Islet of Langerhans (tissue), 1 donor: ENCODE results near the gene ASRGL1.

Source experiments
- FAIRE-seq: peaks from one replicate; lab custom pipeline; 2011; peaks lifted over from hg19 to GRCh38; lab: Jason Lieb, UNC

The ASRGL1 gene

DNA sequence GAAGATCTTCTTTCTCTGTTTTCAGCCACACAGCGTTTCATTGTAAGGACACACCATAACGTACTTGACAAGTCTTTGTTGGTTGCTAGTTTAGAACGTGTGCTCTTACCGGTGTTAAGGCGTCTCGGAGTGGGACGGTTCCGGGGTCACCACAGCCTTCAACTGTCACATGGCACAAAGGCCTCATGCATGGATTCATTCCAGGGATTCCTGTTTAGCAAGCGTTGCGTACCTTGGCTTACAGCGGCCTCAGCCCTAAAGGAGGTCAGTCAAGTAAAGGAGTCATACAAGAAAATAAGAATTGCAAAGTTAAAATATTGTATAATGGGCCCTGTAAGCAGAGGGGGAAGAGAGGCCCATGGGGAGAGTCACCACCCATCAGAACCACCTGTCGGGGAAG is 79.3 kb downstream of the ASRGL1 start:
- FAIRE-seq = no peak

DNA sequence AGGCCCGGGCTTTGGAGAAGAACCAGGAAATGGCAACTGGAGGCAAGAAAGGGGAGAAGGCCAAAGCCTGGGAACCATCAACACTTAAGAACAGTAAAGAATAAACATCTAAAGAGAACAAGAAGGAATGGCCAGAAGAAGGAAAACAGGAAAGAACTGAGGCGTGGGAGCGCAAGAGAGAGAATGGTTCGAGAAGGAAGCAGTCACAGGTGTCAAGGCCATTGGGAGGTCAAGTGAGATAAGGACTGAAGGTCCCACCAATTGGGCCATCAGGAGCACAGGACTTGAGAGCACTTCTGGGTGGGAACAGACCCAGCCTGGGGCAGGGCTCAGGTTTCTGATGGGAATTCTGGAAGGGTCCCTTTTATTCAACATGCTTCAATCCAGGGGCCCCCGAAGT is 80.9 kb downstream of the ASRGL1 start:
- FAIRE-seq = no peak

DNA sequence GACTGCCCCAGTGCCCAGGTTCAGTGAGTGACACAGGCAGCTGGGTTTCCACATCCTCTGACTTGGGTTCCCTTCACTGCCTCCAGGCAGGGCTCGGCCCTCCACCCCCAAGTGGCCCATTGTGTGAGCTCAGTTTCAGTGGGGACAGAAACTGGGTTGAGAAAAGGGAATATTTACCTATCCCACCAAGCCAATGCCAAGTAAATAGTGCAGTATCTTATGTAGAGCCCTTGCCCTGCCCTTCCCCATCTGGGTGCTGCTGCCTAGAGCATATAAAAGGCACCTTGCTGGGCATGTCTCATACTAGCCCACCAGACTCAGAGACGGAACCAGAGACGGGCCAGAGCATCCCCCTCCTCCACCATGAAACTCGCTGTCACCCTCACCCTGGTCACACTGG is 81.5 kb downstream of the ASRGL1 start, which contains the start of gene SCGB1A1:
Gene SCGB1A1, plus strand, starts transcription at position 301 of the 400 bp plus-strand sequence. Its CDS starts 63 bp downstream, at position 364.
- FAIRE-seq = no peak

DNA sequence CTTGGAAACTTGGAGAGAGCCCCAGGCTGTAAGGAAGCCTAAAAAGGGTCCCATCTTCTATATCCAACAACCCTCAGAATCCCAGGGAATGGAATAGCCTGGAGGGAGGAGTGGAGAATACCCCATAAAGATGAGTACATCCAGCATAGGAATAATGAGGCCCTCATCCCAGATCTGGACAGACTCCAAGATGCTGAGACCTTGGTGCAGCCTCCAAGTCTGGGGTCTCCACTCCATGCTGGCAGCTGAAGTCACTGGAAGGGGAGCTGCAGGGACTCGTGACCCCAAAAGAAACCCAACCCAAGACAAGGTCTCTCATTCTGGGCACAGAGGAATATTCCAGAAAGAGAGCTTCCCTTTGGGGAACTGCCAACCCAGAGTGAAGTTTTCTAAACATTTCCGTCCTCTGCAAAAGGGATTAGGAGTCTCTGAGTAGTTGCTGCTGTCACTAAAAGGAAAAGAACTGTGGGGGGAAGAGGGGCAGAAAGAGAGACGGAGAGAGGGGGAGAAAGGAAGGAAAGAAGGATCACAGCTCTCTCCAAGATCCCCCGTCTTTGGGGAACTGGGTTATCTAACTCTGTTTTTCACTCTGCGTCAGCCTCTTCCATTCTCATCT is 82.2 kb downstream of the ASRGL1 start:
- no peak for FAIRE-seq

GRCh38 chr11:62419943-62420342 is 82.7 kb downstream of the ASRGL1 start:
- FAIRE-seq = no peak

- FAIRE-seq = no peak
These were observed 83.6 kb downstream of the ASRGL1 start for GRCh38 chr11:62420882-62421281.

DNA sequence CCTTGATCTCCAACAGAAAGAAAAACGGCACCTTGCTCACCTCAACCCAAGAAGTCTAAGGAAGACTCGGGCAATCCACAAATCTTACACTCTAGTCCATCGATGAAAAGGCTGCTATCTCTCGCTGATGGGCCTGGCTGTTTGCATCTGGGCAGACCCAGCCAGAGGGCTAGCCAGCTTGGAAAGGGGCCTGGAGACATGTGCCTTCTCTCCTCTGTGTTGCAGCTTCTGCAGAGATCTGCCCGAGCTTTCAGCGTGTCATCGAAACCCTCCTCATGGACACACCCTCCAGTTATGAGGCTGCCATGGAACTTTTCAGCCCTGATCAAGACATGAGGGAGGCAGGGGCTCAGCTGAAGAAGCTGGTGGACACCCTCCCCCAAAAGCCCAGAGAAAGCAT is 84.7 kb downstream of the ASRGL1 start:
- FAIRE-seq = no peak

DNA sequence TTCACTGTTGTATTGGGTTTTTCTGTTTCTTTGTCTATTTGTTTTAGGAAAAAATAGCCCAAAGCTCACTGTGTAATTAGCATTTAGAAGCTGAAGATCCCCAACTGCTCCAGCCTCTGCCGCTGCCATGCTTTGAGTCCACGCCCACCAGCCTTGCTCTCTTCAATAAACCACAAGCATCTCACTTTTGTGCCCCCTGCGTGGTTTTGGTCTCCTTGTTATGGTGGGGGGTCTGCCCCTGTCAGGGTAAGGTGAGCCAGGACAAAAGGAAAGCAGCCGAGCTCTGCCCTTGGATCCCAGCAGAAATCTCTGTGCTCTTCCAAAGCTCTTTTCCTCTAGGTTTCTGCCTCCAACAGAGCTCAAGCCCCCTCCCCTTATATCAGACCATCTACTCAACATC is 85.8 kb downstream of the ASRGL1 start:
- FAIRE-seq = no peak

DNA sequence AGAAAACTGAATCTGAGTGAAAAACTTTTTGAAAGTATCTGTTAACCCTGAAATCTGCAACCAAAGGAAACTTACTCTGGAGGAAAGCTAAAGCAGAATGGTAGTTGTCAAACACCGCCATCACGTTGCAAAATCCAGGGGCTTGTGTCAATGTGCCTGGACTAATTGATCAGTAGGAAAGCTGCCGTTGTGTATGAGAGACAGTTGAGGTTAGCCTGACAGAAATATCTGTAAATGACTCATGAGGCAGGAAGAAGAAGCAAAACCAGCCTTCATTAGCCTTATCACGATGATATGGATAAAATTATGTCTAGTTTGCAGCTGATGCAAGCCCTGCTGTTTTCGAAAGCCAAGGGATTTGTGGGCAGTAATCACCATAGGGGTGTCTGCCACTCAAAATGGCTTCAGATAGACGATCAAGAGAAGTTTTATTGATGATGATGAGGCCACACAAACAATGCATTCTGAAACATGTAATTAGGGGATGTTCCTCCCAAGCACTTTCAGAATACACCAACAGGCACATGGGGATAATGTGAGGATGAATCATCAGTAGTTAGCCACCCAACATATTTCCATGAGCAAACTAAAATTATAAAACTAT is 90.5 kb downstream of the ASRGL1 start:
- FAIRE-seq = no peak

- no peak for FAIRE-seq
These were observed 91.8 kb downstream of the ASRGL1 start for GRCh38 chr11:62428871-62429560.

GRCh38 chr11:62430425-62430824 is 93.2 kb downstream of the ASRGL1 start:
- no peak for FAIRE-seq

DNA sequence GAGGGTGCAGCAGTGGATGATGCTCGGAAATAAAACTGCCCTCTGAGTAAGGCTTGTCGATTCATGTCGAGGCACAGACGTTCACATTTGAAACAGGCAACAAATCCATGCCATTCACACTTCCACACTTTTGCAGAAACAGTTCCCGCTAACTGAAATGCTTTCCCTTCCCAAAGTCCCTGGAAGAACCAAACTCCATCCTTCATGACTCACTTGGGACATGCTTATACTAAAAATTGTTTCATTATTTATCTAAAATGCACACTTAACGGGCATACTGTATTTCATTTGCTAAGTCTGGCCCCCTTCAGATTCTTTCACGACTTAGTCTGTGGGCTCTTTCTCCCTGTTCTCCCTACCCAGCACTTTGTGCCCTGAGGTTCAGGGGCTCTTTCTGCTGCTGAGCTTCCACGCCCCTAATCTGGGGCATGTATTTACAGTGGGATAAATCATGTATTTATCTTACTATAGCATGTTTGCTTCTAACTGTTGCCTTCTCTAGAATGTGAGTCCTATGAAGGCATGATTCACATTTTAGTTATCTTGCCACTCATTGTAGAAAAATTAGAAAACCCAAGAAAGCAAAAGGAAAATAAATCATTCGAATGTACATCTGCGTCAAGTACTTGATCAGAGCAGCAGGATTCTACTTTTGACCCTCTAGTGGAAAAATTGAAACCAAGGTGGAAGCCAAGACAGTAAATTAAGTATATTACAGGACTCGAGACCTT is 94.1 kb downstream of the ASRGL1 start:
- FAIRE-seq = no peak

DNA sequence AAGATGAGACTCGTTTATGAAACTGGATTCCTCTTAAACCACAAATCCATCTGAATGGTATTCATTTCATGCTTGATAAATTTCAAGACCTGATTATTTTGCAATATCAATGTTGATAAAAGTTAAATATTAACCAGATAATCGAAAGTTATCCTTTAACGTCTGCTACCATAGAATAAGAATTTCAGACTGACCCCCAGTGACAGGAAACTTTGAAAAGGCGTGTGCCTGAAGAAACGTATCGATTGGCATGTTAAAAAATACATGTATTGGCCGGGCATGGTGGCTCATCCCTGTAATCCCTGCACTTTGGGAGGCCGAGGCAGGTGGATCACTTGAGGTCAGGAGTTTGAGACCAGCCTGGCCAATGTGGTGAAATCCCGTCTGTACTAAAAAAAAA is 95.4 kb downstream of the ASRGL1 start:
- no peak for FAIRE-seq

DNA sequence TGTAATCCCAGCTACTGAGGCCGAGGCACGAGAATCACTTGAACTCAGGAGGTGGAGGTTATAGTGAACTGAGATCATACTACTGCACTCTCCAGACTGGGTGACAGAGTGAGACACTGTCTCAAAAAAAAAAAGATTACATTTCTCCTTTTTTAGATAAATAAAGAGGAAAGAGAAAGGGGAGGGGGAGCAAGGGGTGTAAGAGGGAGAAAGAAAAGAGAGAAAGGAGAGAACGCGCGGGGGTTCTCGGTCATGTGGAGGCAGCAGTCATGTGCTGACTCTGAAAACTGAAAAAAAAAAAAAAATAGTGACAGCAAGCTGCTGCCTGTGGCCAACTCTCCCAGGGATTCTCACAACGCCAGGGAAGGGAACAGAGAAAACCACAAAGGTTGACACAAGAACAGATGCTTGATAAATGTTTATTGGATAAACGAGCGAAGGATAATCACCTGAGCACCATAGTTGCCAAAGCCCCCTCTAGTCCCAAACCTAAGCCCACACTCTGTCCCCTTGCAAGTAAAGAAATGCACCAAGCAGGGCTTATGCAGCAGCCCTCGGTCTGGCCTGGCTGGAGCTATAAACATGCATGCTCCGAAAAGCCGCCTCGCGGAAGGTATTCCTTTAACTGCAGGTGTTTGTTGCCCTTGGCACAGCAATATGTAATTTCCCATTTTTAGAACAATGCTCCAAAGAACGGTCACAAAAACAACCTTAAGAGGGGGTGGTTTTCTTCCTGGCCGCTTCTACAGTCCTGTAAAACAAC is 96.1 kb downstream of the ASRGL1 start:
- FAIRE-seq = no peak

DNA sequence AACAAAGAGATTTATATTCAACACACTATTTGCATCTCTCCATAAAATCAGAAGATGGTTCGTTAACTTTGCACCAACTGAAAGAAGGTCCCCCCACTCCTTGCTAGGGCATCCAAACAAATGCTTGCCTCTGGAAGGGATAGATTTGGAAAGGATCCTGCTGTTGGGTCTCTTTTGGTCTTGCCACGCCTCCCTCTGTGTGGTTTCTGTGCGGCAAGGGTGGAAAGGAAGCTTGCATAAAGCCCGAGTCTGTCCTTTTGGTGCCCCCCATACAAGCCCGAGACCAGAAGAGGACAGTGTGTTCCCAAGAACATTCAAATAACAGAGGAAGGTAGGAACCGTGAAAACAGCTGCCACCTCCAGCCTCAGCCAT is 96.6 kb downstream of the ASRGL1 start:
- no peak for FAIRE-seq

DNA sequence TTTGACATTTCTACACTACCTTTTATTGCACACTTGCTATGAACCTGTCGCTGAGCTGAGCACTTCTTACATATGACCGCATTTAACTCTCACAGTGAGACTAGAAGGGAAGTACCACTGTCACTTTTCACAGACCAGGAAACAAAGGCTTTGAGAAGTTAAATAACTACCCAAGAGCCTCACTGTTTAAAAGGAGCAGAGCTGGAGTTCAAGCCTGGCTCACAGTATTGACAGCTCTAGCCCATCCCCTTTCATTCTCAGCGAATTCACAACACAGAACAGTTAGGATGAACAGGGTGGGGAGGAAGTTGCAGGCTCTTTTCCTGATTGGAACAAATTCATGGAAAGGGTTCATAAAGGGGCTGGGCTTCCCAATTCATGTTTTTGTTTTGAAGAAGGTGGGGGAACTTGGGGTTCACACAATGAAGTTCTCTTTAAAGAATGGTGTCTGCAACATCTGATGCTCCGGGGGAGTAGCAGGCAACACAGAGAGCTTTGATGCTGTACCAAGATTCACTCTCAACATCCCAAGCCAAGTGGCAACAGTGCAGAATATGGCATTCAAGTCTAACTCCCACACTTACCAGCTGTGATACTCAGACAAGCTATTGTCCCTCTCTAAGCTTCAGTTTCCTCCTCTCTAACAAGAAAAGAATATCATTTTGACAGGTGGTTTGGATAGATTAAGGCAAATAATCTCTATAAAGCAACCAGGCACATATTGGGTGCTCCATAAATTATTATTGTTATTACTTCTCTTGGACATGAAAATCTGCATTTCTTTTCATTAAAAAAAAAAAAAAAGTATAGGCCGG is 98.8 kb downstream of the ASRGL1 start:
- no peak for FAIRE-seq

GRCh38 chr11:62437616-62438015 is 100.4 kb downstream of the ASRGL1 start:
- FAIRE-seq = no peak

DNA sequence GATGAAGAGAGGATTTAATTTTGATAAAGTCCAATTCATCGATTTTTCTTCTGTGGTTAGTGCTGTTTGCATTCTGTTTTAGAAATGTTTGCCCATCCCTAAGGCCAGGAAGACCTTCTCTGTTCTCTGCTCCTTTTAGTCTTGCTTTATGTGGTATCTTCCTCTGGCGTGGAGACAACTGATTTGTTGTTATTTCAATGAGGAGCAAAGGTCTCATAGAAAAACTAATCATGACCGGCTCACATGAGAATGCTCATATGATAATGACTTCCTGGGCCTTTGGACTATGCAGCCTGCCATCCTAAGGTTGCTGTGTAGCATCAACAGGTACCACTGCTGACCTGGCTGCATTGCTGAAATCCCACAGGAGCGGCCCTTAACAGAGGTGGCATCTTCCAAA is 101.4 kb downstream of the ASRGL1 start:
- FAIRE-seq = no peak

DNA sequence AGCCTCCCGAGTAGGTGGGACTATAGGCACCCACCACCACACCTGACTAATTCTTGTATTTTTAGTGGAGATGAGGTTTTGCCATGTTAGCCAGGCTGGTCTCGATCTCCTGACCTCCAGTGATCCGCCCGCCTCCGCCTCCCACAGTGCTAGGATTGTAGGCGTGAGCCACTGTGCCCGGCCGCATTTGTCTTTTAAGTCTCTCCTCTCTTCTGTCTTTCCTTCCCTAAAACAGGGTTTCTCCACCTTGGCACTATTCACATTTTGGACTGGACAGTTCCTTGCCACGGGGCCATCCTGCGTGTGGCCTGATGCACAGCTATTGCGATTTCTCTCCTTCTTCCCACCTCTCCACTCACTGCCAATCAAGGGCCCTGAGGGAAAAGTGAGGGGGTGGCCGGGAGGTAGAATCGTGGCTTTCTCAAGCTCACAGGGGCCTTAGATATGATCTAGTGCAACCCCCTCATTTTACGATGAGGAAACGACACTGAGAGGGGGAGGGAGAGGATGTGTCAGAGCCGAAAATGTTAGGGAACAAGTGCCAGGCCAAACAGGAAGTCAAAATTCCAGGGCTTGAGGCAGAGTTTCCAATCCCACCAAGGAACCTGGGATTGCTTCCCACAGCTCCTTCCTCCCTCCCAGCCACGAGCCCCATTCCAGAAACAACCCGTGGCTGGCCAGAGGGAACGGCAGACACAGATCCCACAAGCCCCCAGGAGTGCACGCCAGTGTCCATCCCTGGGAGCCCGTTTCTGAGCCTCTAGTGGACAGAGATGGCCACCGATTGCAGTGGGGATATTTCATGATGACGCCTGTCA is 102.7 kb downstream of the ASRGL1 start:
- no peak for FAIRE-seq
